HG03280 (cell line): Measurements from ENCODE around the gene BID.

Experiments
- ATAC-seq: cut with Tn5 transposase; IDR thresholded peaks from one replicate; pipeline ENCODE4 v1.9.1; 2021; ENCODE audit warnings: mild to moderate bottlenecking, moderate library complexity; ENCODE audit not compliant: unreplicated experiment

Gene BID

GRCh38 chr22:17803609-17804270 lies 29.5 kb upstream of the BID start:
- no peak for ATAC-seq

- ATAC-seq = no peak
These were observed 28.6 kb upstream of the BID start for GRCh38 chr22:17802822-17803221.

DNA sequence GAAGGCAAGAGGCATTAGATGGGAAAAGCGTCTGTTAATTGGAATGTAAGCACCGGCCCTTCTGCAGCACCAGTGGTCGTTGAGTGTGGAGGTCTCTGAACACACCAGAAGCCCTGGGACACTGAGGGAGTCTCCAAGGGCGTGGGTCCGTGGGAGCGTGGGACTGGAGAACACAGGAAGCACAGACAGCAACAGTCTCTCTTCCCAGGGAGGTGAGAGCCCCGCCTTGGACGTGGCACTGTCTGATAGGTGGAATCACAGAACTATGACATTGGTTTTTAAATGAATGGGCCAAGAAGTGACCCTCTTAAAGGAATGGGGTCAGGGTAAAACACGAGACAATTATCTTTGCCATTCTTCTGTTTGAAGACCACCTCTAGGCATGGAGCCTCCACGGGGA lies 28.1 kb upstream of the BID start:
- no peak for ATAC-seq

GRCh38 chr22:17797721-17798559 lies 23.7 kb upstream of the BID start:
- peak; percentile 45 for ATAC-seq

GRCh38 chr22:17796695-17797094 lies 22.4 kb upstream of the BID start:
- ATAC-seq = no peak

DNA sequence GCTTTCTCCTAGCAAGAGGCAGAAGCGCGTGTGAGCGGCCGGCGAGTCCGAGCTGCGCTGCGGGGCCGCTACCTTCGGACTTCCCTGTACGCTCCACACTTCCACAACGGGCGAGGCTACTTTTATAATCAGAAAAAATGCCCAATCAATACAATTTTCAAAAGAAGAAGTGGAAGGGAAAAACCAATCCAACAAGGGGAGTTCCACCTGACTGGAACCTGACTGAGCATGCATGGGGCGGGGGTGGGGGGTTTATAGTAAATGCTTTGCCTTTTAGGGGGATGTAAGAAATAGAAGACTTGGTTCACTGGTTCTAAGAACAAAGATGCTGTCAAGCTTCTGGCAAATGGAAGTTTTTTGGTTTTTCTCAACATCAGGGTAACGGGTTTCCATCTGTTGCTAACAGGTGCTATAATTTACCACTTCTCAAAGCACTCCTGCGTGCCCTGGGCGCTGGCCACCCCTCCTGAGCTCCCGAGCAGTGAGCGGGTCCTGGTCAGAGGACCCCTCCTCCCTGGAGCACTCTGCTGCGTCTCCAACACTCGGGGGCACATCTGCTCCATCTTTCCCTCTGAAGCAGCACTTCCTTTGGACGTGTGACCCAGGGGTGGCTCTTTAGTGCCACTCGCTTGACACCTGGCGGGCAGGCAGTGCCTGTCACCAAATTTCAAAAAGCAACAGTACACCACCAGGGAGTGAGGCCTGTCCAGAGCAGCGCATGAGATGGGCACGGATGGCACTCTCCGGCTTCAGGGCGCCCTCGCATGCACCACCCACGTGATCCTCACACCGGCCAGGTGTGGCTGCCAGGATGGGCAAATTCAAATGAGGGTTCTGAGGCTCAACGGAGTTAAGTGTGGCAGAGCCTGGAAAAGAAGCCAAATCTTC lies 21.6 kb upstream of the BID start:
- no peak for ATAC-seq

DNA sequence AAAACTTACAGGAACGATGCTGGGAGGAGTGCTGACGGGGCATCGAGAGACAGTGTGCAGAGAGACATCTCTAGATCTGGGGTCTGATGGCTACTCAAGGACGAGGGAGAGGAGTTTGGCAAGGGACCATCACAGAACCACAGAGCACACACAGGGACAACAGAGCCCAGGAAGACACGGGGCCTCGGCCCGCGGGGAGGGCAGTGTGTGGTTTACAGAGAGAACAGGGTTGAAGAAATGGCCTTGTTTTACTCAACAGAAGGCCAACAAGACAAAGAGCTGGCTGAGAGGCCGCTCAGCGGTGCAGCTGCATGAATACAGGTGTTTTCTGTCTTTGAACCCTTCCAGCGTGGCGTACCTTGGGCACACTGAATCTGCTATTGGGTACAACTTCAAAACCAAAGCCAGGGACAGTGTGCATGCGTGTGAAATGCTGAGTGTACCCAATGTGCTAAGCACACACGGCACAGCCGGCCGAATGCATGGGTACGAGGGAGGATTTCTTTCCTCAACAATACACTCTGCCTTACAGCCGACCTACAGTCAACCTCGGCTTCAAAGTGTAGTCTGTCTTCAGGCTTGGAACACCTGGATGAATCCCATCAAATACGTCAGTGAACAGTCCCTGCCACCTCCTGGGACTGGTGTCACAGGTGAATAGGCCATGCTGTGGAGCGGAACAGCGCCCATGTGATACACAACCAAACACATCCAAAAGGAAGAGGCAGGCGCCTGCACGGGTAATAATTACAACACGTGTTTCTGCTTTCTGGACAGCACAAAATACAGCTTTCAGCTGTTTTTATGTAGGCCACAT lies 20.7 kb upstream of the BID start:
- ATAC-seq = no peak

GRCh38 chr22:17792854-17793434 lies 18.7 kb upstream of the BID start:
- no peak for ATAC-seq

- ATAC-seq = no peak
These were observed 18.0 kb upstream of the BID start for GRCh38 chr22:17792299-17792698.

GRCh38 chr22:17791196-17791595 lies 16.9 kb upstream of the BID start:
- no peak for ATAC-seq

DNA sequence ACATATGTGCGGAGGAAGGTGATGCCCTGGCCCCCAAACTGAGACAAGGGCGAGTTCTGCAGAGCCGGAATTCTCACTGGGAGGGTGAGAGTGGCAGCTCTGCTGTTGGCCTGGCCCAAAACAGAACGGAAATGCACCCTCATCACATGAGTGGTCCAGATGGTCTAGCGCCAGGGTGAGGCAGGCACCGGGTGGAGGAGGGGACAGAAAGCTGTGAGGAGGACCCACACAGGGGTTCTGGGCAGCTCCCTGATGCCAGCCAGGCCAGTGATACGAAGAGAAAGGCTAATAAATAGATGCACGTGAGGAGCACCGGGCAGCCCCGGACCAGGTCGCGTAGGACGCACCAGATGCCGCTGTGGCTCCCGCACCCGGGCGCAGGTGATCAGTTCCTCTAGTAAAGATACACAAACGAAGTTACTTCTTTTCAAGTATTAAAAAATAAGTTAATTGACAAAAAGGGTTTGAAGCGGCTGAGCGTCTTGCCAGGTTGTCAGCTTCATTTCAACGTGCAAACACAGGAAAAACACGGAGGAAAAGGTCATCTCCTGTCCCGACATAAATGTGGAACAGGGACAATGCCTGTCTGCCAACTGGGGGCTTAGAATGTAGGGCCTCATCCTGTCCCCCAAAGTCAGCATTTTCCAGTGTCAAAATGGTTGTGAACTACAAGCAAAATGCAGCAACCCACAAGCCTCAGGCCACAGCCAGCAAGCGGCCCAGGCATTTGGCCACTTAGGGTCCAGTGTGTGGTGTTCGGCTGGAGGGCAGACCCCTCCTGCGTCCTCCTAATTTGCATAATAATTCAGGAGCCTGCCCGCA lies 15.3 kb upstream of the BID start:
- no peak for ATAC-seq

DNA sequence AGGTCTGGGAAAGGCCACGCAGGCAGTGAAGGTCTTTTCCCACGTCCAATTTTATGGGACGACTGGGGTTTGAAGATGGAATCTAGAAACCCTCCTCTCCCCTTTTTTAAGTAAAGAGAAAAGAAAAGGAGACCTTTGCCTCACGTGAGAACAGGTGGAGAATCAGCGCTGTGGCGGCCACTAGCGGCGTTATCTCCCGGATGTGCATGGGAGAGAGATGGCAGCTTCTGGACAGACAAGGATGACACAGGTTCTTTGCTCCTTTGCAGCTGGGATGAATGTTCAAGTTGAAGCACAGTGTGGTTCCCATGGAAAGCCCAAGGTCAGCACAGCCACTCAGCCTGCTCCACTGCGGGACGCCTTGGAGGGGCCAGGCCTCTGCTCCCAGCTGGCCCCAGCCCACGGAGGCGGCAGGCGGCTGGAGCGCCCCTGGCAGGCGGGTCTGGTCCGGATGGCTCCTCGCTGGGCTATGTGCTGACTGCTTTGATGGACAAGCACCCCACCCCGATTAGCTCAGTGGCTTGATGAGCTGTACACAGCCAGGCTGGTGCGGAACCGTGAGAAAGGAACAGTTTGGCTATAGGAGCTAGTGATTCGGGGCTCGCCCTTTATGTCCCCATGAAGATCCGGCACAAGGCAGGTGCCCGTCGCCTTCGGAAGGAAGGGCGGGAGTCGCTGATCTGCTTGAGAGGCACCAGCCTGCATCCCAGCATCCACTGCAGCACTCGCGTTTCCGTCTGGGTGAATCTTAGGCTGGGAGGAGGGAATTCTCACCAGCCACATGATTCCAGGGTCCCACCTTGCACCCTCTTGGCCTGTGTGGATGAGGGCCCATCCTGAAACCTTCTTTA lies 14.5 kb upstream of the BID start:
- no peak for ATAC-seq

- no peak for ATAC-seq
These were observed 13.6 kb upstream of the BID start for GRCh38 chr22:17787716-17788330.

DNA sequence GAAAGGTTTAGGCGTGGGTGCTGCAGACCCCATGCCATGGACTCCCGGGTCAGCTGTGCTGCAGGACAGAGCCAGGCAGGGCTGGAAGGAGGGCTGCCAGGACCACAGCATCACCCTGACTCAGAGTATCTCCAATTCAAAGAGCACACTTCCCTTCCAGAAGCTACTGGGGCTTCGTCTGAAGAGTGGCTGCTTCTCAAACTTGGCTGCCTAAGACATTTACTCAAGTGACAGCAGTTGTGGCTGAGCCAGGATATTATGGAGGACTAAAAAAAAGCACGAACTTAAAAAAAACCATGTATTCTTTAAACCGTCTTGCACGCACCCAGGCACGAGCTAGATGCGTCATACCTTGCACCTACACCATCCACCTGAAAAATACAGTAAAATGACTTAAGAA lies 13.0 kb upstream of the BID start:
- ATAC-seq = no peak

DNA sequence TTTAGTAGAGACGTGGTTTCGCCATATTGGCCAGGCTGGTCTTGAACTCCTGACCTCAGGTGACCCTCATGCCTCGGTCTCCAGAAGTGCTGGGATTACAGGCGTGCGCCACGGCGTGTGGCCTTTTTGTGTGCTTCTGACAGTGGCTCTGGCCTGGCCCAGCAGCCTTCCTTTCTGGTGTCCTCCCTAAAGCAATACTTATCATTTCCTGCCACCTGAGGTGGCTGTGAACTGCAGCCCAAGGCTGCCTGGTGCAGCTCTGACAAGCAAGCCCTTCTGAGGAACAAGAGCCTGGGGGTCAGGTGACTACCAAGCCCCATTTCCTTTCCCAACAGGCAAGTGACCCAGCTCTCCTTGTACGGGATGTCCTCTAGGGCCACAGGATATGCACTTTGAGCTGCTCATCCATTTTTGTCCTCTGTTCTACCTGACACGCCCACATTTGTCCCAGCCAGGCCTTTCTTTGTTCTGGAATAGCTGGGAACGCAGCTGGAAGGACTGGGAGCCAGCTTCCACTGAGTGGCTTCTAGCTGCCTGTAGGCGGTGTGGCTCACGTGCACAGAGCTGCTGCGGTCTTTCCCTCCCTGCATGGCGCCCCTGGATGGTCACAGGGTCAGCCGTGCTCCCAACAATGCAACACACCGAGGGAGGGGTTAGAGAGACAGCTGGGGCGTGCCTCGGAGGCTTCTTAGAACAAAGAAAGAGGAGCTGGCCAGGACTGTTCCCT lies 12.3 kb upstream of the BID start:
- ATAC-seq = no peak

DNA sequence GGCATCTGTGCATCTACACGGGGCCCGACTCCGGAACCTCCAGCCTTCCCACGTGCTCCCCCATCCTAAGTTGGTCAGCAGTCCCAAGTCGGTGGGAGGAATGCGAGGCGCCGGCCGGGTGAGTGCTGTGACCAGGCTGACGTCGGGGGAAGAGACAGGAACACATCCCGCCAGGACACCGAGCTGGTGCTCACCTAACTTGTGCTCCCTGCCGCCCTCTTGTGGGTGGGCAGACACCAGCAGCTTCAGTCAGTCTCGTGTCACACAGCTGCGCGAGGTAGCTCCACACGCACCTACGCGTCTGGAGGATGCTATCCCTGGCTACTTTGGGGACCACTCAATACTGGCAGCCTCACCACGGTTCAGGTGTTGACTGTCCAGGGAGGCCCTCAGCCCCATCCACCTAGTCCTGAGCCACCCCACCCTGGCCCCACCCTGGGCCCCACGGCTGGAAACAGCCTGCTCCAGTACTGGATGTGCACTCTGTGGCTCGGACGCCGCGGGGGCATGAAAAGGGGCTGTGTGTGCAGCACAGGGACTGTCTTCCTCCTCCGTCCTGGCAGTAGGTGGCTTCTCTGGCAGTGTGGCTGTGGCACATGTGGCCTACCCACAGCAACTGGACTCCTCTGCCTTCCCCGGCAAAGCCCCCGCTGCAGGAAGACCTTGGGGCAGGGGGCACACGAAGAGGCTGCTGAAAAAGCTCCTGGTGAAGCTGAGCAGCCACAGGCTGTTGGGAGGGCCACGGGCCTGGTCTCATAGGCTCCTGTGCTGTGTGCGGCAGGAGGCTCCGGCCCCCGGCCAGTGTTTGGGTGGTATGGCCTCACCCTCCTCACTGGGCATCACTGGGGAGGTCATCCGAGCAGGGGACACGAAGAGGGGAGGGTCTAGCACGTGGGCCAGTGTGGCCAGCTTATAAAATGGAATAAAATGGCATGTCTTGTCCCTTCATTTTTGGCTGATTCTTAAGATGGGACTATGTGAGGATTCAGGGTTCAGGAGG lies 11.2 kb upstream of the BID start:
- no peak for ATAC-seq
